Measurements from ENCODE around the gene PAX3.

- TF ChIP-seq POLR2AphosphoS5 (IDR thresholded peaks at IDR 0.05) (no peak), POLR2A (IDR thresholded peaks at IDR 0.05) (no peak), EP300 (IDR thresholded peaks at IDR 0.05; ENCODE audit: low read depth) (no peak)
Measured at GRCh38 chr2:222196159-222196558, 102.6 kb downstream of the PAX3 start.
